Measurements from ENCODE around the gene CIROP.

CIROP gene

DNA sequence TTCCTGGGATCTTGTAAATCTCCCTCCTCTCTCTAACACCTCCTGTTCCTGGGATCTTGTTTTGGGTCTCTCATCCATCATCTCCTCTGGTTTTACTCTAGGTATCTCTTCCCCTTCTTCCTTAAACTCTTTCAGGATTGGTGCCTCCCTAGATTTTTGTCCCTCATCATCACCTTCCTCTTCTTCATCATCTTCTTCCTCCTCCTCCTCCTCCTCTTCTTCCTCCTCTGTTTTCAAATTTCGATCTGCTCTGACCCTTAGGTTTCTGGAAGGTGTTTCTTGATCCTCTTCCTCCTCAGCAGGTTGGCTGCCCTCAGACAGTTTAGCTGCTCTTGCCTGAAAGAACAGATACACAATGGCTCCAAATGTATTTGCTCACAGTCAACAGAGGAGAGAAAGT, 24.3 kb downstream of the CIROP start:
- no peak overlapping the region for H3K4me3 ChIP-seq (ENCODE audit: low read depth, low read length)
- TF ChIP-seq, protein P1, sequence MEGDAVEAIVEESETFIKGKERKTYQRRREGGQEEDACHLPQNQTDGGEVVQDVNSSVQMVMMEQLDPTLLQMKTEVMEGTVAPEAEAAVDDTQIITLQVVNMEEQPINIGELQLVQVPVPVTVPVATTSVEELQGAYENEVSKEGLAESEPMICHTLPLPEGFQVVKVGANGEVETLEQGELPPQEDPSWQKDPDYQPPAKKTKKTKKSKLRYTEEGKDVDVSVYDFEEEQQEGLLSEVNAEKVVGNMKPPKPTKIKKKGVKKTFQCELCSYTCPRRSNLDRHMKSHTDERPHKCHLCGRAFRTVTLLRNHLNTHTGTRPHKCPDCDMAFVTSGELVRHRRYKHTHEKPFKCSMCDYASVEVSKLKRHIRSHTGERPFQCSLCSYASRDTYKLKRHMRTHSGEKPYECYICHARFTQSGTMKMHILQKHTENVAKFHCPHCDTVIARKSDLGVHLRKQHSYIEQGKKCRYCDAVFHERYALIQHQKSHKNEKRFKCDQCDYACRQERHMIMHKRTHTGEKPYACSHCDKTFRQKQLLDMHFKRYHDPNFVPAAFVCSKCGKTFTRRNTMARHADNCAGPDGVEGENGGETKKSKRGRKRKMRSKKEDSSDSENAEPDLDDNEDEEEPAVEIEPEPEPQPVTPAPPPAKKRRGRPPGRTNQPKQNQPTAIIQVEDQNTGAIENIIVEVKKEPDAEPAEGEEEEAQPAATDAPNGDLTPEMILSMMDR (IDR thresholded peaks at IDR 0.05; ENCODE audit: borderline replicate concordance, insufficient read depth, low read depth, low read length) = no peak

DNA sequence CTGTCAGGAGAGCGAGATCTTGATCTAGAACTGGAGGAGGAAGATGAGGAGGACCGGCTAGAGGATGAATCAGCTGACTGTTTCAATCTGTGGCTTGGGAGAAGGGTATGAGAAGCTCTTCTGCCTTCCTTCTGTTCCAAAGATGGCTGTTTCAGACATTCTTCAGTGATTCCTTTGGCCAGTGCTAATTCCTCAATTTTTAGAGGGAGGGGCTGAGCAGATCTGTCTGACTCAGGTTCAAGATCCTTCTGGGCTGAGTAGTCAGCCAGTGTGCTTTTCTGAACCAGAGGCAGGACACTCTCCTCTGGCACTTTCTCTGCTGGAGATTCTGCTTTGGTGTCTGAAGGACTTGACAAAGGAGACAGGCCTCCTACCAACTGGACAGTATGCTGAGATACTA, 25.1 kb downstream of the CIROP start:
- TF ChIP-seq, protein P1 (IDR thresholded peaks at IDR 0.05; ENCODE audit: borderline replicate concordance, insufficient read depth, low read depth, low read length) = no peak
- no peak overlapping the region for H3K4me3 ChIP-seq (ENCODE audit: low read depth, low read length)

DNA sequence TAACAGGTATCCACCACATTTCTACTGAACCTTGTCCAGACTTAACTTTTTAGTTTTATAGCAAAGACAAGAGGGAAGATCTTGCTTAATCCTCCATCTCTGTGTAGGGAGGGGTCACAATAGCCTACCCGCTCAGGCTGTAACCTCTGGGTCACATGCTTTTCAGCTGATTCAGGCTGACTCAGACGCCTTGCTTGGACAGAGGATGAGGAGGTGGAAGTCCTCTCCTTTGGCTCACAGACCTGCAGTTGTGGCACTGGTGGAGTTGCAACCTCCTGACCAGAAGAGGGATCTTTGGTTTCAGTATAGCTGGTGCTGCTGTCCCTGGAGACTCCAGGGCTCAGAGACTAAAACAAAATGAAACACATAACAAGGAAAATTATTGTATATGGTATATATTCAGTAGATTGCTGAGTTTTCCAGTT, 26.1 kb downstream of the CIROP start:
- TF ChIP-seq, protein P1 (IDR thresholded peaks at IDR 0.05; ENCODE audit: borderline replicate concordance, insufficient read depth, low read depth, low read length) = no peak

DNA sequence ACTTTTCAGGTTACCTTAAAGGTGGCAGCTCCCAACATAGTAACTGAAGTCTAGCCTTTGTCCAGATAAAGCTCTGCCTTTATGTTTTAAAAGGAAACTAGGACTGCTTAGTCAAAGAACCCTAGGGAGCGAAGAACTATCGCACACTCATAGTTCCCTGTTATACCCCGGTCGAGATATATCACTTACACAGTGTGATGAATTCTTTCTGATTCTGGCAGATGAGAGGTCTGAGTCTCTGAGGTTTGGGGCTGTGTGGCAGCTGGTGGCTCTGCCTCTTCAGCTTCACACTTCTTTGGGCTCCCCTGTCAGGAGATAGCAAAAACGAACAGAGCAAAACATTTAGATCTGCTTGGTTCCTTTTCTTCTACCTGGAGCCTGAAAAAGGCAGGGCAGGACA, 26.8 kb downstream of the CIROP start:
- TF ChIP-seq, protein P1 (IDR thresholded peaks at IDR 0.05; ENCODE audit: borderline replicate concordance, insufficient read depth, low read depth, low read length) = no peak
- H3K4me3 ChIP-seq (ENCODE audit: low read depth, low read length) = no peak overlapping the region

More for the DNA sequence above, 26.1 kb downstream of the CIROP start:
- no peak overlapping the region for H3K4me3 ChIP-seq (ENCODE audit: low read depth, low read length)

DNA sequence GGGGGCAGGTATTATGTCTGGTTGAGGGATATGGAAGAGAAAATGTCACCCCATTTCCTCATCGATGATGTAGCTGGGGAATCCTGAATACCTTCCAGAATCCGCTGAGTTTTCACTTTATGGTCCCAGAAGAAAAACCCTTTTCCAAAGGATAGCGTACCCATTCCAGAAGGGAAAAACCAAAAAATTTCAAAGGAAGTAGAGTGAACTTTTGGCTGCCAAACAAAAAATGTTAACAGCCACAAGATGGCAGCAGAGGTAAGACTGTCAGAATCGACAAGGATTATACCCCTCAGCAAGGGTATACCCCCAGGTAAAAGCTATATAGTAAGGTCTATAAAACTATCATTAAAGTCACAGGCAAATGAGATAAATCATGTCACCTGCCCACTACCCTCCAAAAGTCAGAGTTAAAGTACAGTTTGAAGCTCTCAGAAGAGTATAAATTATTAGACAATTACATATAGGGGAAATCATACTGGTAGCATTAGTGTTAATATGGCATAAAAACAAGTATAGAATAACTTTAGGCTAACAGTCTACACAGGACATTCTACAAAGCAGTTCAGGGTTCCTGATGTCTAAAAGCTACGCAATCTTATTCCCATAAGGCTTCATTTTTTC, 27.9 kb downstream of the CIROP start:
- TF ChIP-seq, protein P1 (IDR thresholded peaks at IDR 0.05; ENCODE audit: borderline replicate concordance, insufficient read depth, low read depth, low read length) = peak; percentile 53
- no peak overlapping the region for H3K4me3 ChIP-seq (ENCODE audit: low read depth, low read length)

DNA sequence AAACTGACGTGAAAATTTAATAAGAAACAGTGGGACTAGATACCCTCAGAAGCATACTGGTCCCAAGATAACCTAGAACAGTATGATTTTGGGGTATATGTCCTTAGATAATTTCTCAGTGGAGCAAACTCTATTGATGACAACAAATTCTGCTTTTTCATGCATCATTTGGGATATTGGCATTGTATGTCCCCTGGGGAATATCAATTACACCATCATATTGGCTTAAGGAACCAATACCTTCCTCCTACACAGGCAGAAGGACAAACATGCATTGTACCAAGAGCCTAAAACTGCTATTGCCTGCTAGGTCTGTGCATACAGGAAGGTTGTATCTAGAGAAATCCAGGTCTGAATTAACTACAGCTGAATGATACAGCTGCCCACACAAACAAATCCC, 29.9 kb downstream of the CIROP start:
- TF ChIP-seq, protein P1 (IDR thresholded peaks at IDR 0.05; ENCODE audit: borderline replicate concordance, insufficient read depth, low read depth, low read length) = no peak
- H3K4me3 ChIP-seq (ENCODE audit: low read depth, low read length) = no peak overlapping the region

DNA sequence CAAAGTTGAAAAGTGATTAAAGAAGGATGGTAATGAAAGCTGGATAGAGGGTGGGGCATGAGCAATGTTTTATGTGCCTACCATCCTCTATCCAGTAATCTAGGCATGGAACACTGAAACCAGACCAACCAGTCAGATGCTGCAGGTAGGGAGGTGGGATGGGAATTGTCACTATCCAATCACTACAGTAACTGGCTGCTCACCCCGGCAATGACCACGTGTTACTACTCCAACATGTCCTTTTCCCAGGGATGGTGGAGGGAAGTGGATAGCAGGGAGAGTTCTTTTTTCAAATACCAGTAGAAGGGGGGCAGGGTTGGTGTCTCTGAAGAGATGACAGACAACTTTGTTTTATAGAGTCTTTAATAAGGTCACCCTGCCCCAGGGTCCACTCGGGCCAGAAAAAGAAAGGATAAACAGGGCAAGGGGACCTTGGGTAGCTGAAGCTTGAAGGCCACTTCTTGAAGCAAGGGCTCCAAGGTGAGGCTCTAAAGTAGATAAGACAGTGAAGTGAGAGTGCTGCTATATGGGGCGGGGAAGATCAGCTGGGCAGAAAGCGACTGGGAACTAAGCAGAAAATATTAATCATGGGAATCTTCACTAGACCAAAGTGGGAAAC, 32.8 kb downstream of the CIROP start:
- TF ChIP-seq, protein P1 (IDR thresholded peaks at IDR 0.05; ENCODE audit: borderline replicate concordance, insufficient read depth, low read depth, low read length) = no peak
- no peak overlapping the region for H3K4me3 ChIP-seq (ENCODE audit: low read depth, low read length)

All from GM12875 (cell line).